Activated CD4-positive, alpha-beta T cell treated with anti-CD3 and anti-CD28 coated beads, Interleukin-2, amount 10 ng/mL, durations not matched to agents 7 days and 5 days (primary cell): Measurements from ENCODE around the gene DPH3. TPM values are rescaled to one million over a fixed set of nuclear protein-coding genes. Genes with fewer than 3 reads are reported as not detected.

ENCODE experiments used
- CTCF ChIA-PET: fragments of 350-600 bp; sonication (Branson Sonifier 250); formaldehyde crosslinking; loops from one replicate; lab custom pipeline; 2021; ENCODE audit warnings: antibody characterized with exemption; lab: Charles Lee
- POLR2A ChIA-PET: fragments of 350-600 bp; sonication (Branson Sonifier 250); formaldehyde crosslinking; loops from one replicate; lab custom pipeline; 2021; ENCODE audit warnings: antibody characterized with exemption; lab: Charles Lee
- DNase-seq: peaks from one replicate; pipeline ENCODE4 v3.0.0-alpha.2; 2020
- H3K27ac Mint-ChIP-seq: one replicate; pipeline ENCODE4 v1.8.0; 2021; ENCODE audit warnings: mild to moderate bottlenecking, moderate library complexity, mixed read lengths
- H3K27me3 Mint-ChIP-seq: one replicate; pipeline ENCODE4 v1.8.0; 2021; ENCODE audit warnings: mixed read lengths
- H3K36me3 Mint-ChIP-seq: one replicate; pipeline ENCODE4 v1.8.0; 2021; ENCODE audit warnings: low read depth, mixed read lengths
- H3K4me1 Mint-ChIP-seq: one replicate; pipeline ENCODE4 v1.8.0; 2021; ENCODE audit warnings: mixed read lengths
- H3K4me3 Mint-ChIP-seq: one replicate; pipeline ENCODE4 v1.8.0; 2021; ENCODE audit warnings: mild to moderate bottlenecking, moderate library complexity, mixed read lengths
- H3K9me3 Mint-ChIP-seq: one replicate; pipeline ENCODE4 v1.8.0; 2021; ENCODE audit warnings: mixed read lengths
- total RNA-seq, 2 experiments: library from RNA; stranded (reverse); gene quantifications; one replicate each; pipeline ENCODE4 v1.2.3, GENCODE V29; 2021

The DPH3 gene
- total RNA-seq, 2 experiments from 2014 or later: 12.6 to 14.4 TPM

DNA sequence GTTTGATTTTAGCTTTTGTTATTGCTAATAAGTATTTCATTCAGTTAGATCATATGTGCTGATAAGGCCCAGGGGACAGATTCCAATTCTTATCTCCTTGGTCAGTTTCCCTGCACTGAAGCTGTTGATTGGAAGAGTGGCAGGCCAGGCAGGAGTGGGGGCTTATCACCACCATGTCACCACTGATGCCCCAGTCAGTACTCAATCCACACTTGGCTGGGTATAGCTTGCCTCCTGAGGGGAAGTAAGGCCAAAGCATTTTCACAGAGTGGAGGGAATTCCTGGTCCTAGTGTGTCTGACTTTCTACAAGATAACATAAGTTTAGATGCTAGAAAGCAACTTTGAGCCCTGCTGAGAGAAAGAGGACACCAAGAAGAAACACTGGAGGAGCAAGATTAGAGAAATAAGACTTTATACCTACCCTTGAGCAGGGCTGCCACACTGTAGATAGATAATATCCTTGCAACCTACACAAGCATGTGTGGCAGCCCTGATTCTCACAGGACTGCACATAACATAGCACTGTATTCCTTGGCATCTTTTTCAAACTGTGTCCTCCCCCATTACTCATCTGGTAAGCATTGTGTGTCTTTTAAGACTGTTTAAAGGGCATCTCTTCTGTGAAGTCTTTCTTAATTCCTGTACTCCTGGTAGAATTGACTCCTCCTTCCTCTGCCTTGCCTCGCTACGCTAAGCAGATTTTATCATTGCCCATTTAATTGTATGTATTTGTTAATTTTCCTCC, 24.6 kb upstream of the DPH3 start:
- CTCF ChIA-PET: interaction anchor here (1.0 to 5.9 kb wide), 11 partner anchors 14 to 283 kb away, joined by 3 to 60 read pairs (median 5); partner anchors contain the start of genes DPH3 and OXNAD1
- POLR2A ChIA-PET: interaction anchor here (1.0 kb wide), 1 partner anchor 16 kb away, joined by 3 read pairs; no protein-coding TSS in a partner anchor
- Mint-ChIP-seq H3K27ac (peak overlapping the region; percentile 96), H3K36me3 (peaks cover 81% of the 10 kb centered on the region), H3K4me3 (peak overlapping the region; percentile 87), H3K4me1 (peaks cover 65% of the 10 kb centered on the region), H3K9me3 (peaks cover 13% of the 10 kb centered on the region), H3K27me3 (no peaks in the 10 kb centered on the region)
- no peak for DNase-seq

DNA sequence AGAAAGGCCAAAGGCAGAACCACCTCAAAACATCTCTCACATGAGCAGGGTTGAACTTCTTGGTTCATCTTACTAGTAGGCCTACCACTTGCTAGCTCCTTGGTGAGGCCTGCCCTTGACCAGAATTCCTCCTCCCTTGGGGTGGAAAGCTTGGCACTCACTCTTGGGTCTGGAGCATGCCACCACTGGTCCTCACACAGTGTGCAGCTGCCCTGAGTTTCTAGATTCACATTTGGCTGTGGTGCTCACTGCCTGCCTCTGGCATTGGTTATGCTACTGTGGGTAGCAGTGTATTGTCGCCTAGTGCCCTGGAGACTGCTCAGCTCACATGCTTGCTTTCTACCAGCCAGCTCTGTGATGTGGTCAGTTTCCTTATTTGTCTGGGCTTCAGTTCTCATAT, 23.9 kb upstream of the DPH3 start:
- H3K36me3 Mint-ChIP-seq: peaks cover 78% of the 10 kb centered on the region
- no peak for DNase-seq
- POLR2A ChIA-PET: interaction anchor here (1.1 kb wide), 1 partner anchor 26 kb away, joined by 3 read pairs; no protein-coding TSS in a partner anchor

DNA sequence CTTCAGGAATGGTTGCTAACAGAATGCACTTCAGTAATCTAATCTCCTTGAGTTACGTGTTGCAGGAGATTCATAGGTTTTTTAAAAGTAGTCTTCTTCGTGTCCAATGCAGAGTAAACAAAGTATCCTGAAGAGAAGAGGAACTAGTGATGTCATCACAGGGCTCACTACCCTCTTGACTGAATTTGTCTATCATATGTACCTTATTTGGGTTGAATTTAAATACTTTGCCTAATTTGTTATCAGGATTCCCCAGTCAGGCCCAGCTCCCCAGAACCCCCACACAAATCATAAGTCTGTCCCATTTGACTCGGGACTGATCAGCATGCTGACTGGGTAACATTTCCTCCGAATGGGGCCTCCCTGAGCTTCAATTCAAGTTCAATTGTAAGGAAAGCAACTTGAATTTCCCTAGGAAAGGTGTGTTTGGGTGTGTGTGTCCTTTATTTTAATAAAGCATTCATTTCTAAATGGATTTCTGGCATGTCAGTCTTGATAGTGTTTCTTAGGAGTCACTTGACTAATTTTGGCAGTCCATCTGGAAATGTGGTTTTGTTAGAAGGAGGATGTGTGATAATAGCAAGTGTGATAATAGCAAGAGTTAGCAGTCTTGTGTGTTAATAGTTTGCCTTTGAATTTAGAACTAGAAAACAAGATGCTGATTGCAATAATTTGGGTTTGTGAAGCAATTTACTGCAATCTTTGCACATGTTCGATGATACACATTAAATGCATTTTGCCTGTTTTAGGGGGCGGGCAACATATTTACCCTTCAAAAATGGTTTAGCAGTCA, 22.2 kb upstream of the DPH3 start:
- Mint-ChIP-seq H3K36me3 (peaks cover 77% of the 10 kb centered on the region), H3K4me3 (peak overlapping the region; percentile 87), H3K27me3 (no peaks in the 10 kb centered on the region), H3K9me3 (no peaks in the 10 kb centered on the region), H3K4me1 (peaks cover 58% of the 10 kb centered on the region), H3K27ac (peak overlapping the region; percentile 96)
- CTCF ChIA-PET: interaction anchor here (0.8 to 2.7 kb wide), 10 partner anchors 9 to 263 kb away, joined by 3 to 17 read pairs (median 3); partner anchors contain the start of gene OXNAD1
- DNase-seq: no peak
- POLR2A ChIA-PET: interaction anchor here (0.7 kb wide), 1 partner anchor 475 kb away, joined by 3 read pairs; no protein-coding TSS in a partner anchor

More for the DNA sequence above, 23.9 kb upstream of the DPH3 start:
- Mint-ChIP-seq H3K4me1 (peaks cover 64% of the 10 kb centered on the region), H3K4me3 (peak overlapping the region; percentile 87), H3K27ac (peak overlapping the region; percentile 96), H3K9me3 (peaks cover 10% of the 10 kb centered on the region), H3K27me3 (no peaks in the 10 kb centered on the region)
- CTCF ChIA-PET: interaction anchor here (1.0 to 5.9 kb wide), 6 partner anchors 14 to 262 kb away, joined by 4 to 60 read pairs (median 10); no protein-coding TSS in a partner anchor

DNA sequence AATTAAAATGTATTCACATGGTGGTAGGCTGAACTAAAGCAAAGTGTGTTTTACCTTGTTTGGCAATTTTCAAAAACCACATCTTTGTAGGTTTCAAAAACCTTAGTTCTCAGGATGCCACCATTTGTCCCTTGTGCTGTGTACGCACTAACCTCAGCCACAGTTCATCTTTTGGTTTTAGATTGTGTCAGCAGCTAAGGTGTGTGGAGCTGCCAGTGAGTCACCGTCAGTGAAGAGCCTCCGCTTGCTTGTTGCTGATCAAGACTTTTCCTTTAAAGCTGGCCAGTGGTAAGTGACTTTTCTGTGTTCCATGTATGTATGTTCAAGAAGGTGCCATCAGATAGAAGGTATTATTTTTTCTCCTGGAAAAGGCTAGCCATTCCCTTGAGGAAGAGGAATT, 21.4 kb upstream of the DPH3 start:
- peak; percentile 80 for DNase-seq
- CTCF ChIA-PET: interaction anchor here (0.7 to 2.7 kb wide), 13 partner anchors 9 to 264 kb away, joined by 3 to 17 read pairs (median 3); partner anchors contain the start of gene OXNAD1
- Mint-ChIP-seq H3K4me3 (peak overlapping the region; percentile 87), H3K27ac (peak overlapping the region; percentile 96), H3K4me1 (peaks cover 51% of the 10 kb centered on the region), H3K9me3 (no peaks in the 10 kb centered on the region), H3K36me3 (peaks cover 72% of the 10 kb centered on the region), H3K27me3 (no peaks in the 10 kb centered on the region)
- POLR2A ChIA-PET: interaction anchor here (0.7 kb wide), 1 partner anchor 474 kb away, joined by 3 read pairs; no protein-coding TSS in a partner anchor

DNA sequence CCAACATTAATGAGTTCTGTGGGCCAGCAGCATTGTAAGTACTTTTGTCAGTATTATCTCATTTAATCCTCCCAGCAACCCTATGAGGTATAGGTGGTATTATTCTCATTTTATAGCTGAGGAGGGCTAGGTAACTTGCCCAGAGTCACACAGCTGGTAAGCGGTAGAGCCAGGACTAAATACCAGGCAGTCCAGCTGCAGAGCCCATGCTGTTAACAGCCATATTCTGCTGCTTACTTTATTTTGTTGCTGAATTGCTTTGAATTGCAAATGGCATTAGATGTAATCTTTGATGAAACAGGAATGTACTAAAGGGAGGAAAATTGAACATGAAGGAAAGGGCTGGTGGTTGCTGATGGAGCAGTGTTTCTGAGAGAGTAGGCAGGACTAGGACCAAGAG, 19.9 kb upstream of the DPH3 start:
- DNase-seq: no peak
- Mint-ChIP-seq H3K27me3 (no peaks in the 10 kb centered on the region), H3K4me1 (peaks cover 38% of the 10 kb centered on the region), H3K4me3 (peak overlapping the region; percentile 87), H3K9me3 (no peaks in the 10 kb centered on the region), H3K27ac (peak overlapping the region; percentile 96), H3K36me3 (peaks cover 62% of the 10 kb centered on the region)
- POLR2A ChIA-PET: no interaction called here
- CTCF ChIA-PET: interaction anchor here (1.2 to 2.7 kb wide), 2 partner anchors 34 to 39 kb away, joined by 3 to 17 read pairs; no protein-coding TSS in a partner anchor

DNA sequence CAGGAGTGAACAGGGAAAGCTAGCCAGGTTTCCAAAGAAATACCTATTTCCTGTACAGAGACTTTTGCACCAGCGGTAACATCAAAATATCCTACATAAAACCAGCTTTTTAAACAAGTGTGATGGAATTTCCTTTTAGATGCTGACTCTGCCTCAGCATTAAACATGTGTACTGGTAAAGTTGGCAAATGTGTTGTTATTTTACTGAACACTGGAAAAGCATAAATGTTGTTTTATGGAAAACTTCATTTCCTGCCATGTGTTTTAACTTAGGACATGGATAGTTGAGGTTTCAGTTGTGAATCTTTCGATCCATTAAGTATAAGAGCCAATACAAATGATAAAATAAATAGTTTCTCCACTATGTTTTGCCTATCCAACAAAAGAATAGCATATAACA, 15.9 kb upstream of the DPH3 start:
- POLR2A ChIA-PET: no interaction called here
- DNase-seq: no peak

DNA sequence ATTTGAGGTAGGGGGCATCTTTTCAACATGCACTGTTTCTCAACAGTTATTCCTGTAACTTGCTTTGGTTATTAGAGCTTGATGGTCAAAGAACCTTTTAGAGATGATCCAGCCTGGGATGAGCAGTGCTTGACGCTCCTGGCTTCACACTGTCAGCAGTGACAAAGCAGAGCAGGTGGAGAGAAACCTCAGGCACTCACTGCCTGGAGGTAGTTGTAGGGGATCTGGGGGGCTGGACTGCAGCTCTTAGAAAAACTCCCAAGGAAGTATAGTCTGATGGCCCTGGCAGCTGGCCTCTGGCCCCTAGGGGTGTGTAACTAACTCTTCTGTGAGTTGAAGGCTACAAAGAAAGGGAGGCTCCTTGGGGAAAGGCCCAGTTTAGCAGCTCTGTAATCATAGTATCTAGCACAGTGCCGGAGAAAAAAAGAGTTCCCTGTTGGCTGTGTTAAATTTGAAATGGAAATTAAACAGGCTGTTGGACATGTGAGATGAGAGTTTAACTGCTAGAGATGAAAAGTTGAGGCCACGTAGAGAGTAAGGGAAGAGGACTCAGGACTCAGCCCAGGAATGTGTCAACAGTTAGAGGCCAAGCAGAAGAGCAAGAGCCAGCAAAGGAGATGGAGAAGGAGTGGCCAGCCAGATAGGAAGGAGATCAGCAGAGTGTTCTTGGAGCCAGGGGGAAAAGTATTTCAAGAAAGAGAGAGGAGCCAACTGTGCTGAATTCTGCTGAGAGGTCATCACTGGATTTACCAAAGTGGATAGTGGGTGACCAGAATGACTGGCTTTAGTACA, 14.5 kb upstream of the DPH3 start:
- no peaks in the 10 kb centered on the region for H3K9me3 Mint-ChIP-seq
- CTCF ChIA-PET: interaction anchor here (0.6 to 1.5 kb wide), 3 partner anchors 10 to 152 kb away, joined by 3 to 4 read pairs (median 4); no protein-coding TSS in a partner anchor
- no peak for DNase-seq
- peaks cover 10% of the 10 kb centered on the region for H3K4me1 Mint-ChIP-seq
- no peak overlapping the region for H3K4me3 Mint-ChIP-seq
- peaks cover 27% of the 10 kb centered on the region for H3K36me3 Mint-ChIP-seq
- POLR2A ChIA-PET: no interaction called here
- H3K27ac Mint-ChIP-seq: no peak overlapping the region
- no peaks in the 10 kb centered on the region for H3K27me3 Mint-ChIP-seq

More for the DNA sequence above, 15.9 kb upstream of the DPH3 start:
- peaks cover 23% of the 10 kb centered on the region for H3K4me1 Mint-ChIP-seq
- H3K4me3 Mint-ChIP-seq: no peak overlapping the region
- CTCF ChIA-PET: interaction anchor here (2.6 kb wide), 1 partner anchor 10 kb away, joined by 9 read pairs; no protein-coding TSS in a partner anchor
- H3K27me3 Mint-ChIP-seq: no peaks in the 10 kb centered on the region
- H3K27ac Mint-ChIP-seq: no peak overlapping the region
- H3K36me3 Mint-ChIP-seq: peaks cover 36% of the 10 kb centered on the region
- H3K9me3 Mint-ChIP-seq: no peaks in the 10 kb centered on the region

DNA sequence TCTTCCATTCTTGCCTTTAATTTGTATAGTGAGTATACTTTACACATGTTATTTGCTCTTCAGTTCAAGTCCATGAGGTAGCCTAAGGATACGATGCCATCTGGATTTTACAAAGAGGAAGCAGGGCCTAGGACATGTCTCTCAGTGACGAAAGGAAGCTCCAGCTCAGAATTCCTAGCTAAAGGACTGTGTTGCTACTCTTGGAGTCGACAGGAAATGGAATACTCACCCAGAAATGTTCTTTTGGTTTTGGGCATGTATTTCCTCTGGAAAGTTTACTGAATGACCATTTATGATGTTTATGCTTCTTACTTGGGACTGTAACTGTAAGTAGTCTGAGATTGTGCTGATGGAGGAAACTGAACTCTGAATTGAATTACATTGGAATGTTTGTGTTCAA, 12.7 kb upstream of the DPH3 start:
- DNase-seq: no peak
- H3K27me3 Mint-ChIP-seq: no peaks in the 10 kb centered on the region

DNA sequence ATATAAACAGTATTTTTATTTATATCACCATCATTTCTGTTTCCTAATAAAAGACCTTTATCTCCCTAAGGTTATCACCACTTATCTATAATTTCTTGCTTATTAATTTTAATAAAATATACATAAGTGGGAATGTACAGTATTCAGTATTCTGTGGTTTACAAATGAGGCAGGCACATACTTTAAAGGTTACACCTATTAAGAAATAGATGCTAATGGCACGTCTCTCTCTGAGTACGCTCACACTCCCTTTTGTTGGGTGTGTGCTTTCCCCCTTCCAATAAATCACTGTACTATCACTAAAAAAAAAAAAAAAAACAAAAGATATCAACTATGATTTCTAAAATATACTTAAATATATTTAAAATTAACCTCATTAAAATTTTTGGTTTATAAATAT, 9.1 kb upstream of the DPH3 start:
- Mint-ChIP-seq H3K4me3 (no peak overlapping the region), H3K36me3 (peaks cover 31% of the 10 kb centered on the region), H3K4me1 (peaks cover 5% of the 10 kb centered on the region), H3K27ac (no peak overlapping the region), H3K9me3 (no peaks in the 10 kb centered on the region), H3K27me3 (no peaks in the 10 kb centered on the region)
- no peak for DNase-seq
- POLR2A ChIA-PET: interaction anchor here (0.6 kb wide), 1 partner anchor 585 kb away, joined by 3 read pairs; no protein-coding TSS in a partner anchor
- CTCF ChIA-PET: interaction anchor here (0.6 to 1.1 kb wide), 2 partner anchors 277 to 303 kb away, joined by 4 to 5 read pairs; no protein-coding TSS in a partner anchor

More for the DNA sequence above, 12.7 kb upstream of the DPH3 start:
- CTCF ChIA-PET: interaction anchor here (0.9 to 1.5 kb wide), 2 partner anchors 9 to 13 kb away, joined by 3 read pairs; no protein-coding TSS in a partner anchor
- Mint-ChIP-seq H3K4me1 (peaks cover 3% of the 10 kb centered on the region), H3K4me3 (no peak overlapping the region), H3K36me3 (peaks cover 18% of the 10 kb centered on the region), H3K27ac (no peak overlapping the region), H3K9me3 (no peaks in the 10 kb centered on the region)
- POLR2A ChIA-PET: interaction anchor here (0.5 kb wide), 1 partner anchor 50 kb away, joined by 3 read pairs; no protein-coding TSS in a partner anchor

DNA sequence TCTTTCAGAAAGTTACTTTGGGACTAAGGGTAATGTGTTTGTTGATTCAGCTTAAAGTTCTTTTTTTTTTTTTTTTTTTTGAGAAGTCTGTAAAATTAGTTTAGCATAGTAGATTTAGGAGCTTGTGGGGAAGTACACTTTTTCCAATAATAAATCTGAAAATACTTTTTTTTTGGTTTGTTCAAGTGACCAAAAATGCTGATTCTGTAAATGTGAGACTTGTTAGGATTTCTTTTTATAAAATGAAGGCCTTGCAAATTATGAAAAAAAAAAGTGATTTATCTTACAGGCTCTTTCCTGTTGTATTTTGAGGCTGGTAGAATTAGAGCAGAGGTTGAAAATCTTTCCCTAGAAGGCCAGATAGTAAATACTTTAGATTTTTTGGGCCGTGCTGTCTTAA, 7.8 kb upstream of the DPH3 start:
- H3K9me3 Mint-ChIP-seq: no peaks in the 10 kb centered on the region
- H3K36me3 Mint-ChIP-seq: peaks cover 27% of the 10 kb centered on the region
- H3K27ac Mint-ChIP-seq: no peak overlapping the region
- H3K4me1 Mint-ChIP-seq: peaks cover 15% of the 10 kb centered on the region
- H3K4me3 Mint-ChIP-seq: no peak overlapping the region
- ChIA-PET CTCF (interaction anchor here (0.6 to 3.2 kb wide), 7 partner anchors 18 to 395 kb away, joined by 3 to 19 read pairs (median 4); no protein-coding TSS in a partner anchor), POLR2A (no interaction called here)
- no peak for DNase-seq
- no peaks in the 10 kb centered on the region for H3K27me3 Mint-ChIP-seq

DNA sequence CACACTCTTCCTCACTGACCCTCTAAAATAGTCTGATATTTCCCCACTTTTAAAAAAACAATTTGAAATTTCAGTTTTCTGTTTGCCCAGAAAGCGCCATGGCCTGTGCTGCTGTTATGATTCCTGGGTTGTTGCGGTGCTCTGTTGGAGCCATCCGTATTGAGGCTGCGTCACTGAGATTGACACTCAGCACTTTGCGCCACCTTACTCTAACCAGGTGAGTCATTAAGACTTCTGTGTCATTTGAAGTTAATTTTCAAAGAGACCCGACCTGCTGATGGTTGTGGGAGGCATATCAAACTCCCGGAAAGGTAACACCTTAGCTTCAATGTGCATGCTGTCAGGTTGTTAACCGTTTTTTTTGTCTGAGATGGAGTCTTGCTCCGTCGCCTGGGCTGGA, 6.1 kb upstream of the DPH3 start:
- H3K9me3 Mint-ChIP-seq: no peaks in the 10 kb centered on the region
- no peak overlapping the region for H3K27ac Mint-ChIP-seq
- peaks cover 31% of the 10 kb centered on the region for H3K4me1 Mint-ChIP-seq
- ChIA-PET CTCF (interaction anchor here (1.2 to 3.2 kb wide), 3 partner anchors 12 to 279 kb away, joined by 3 to 19 read pairs (median 4); no protein-coding TSS in a partner anchor), POLR2A (no interaction called here)
- DNase-seq: no peak
- H3K36me3 Mint-ChIP-seq: peaks cover 23% of the 10 kb centered on the region
- no peak overlapping the region for H3K4me3 Mint-ChIP-seq
- no peaks in the 10 kb centered on the region for H3K27me3 Mint-ChIP-seq
